Hepatocyte (in vitro differentiated cells): Measurements from ENCODE around the gene CFD.

Experiments used
- CTCF ChIP-seq: fragments of 200-600 bp; sonication (generic); IDR thresholded peaks from 2 replicates; pipeline ENCODE4 v1.5.1; 2016; ENCODE audit warnings: antibody characterized with exemption, mild to moderate bottlenecking; ENCODE audit not compliant: poor library complexity
- EZH2 ChIP-seq: fragments of 200-600 bp; sonication (generic); IDR thresholded peaks from 2 replicates; pipeline ENCODE4 v1.6.1; 2016; ENCODE audit warnings: antibody characterized with exemption, mild to moderate bottlenecking, borderline replicate concordance

GRCh38 chr19:850221-850978 is 9.1 kb upstream of the CFD start:
- TF ChIP-seq CTCF (no peak), EZH2 (no peak)
